ENCODE measurements around the gene SECTM1.

DNA sequence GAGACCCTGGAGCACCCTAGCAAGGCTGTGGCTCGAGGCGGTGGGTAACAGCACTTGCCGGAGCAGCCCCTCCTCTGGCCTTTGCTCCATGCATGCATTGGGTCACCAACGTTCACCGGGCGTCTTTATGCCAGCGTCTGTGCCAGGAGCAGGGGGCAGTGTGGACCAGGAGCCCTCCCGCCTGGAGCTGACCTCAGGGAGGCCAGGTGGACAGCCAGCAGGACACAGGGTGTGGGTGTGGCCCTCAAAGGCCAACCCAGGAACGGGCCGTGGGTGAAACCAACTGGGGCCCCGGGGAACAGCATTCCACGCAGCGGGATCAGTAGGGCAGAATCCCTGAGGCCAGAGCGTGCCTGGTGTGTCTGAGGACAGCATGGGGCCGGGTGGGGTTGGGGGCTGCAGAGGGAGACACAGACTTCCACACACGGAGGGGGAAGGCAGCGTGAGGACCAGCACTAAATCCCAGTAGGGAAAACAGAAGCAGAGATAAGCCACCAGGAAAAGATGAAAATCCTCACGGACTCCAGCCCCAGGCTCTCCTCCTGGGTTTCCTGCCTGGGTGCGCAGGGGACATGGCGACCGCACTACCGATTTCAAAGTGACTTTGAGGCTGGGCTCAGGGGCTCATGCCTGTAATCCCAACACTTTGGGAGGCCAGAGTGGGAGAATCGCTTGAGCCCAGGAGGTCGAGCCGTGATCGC, 13.3 kb downstream of the SECTM1 start:
- TF ChIP-seq EZH2phosphoT487 (IDR thresholded peaks at IDR 0.05; ENCODE audit: insufficient read depth, low read depth): no peak
- TF ChIP-seq EZH2 (IDR thresholded peaks at IDR 0.05; ENCODE audit: insufficient read depth, poor library complexity, severe bottlenecking): no peak

Measured in GM23248 (cell line).